Mammary epithelial cell (primary cell): Measurements from ENCODE around the gene PIGZ.

Experiments
- CTCF ChIP-seq, 2 donors: IDR thresholded peaks in 1 of 2; conservative IDR thresholded peaks in 1 of 2; 2 replicates each; pipeline ENCODE4 v1.5.1; 2011 to 2012; ENCODE audit warnings: inconsistent platforms in 2 of 2, low read length in 2 of 2, mild to moderate bottlenecking in 2 of 2, control low read depth in 1 of 2, low read depth in 1 of 2; ENCODE audit not compliant: insufficient read depth in 1 of 2; ENCODE audit errors: extremely low read depth in 1 of 2
- EZH2 ChIP-seq: IDR thresholded peaks from 2 replicates; pipeline ENCODE4 v1.6.1; 2012; ENCODE audit warnings: low read length, inconsistent platforms, borderline replicate concordance

GRCh38 chr3:197002701-197003454 lies 34.2 kb upstream of the PIGZ start:
- peak; percentile 36 to 61 for TF ChIP-seq CTCF (conservative IDR thresholded peaks at IDR 0.05 in 1 of 2, IDR thresholded peaks at IDR 0.05 in 1 of 2; ENCODE audit: extremely low read depth in 1 of 2, insufficient read depth in 1 of 2, low read depth in 1 of 2, low read length in 2 of 2)
- no peak for TF ChIP-seq EZH2
